ENCODE data around the gene COPS2. TPM values are rescaled to one million over a fixed set of nuclear protein-coding genes. Genes with fewer than 3 reads are reported as not detected.
"Not testable (repeated sequence)": the region's sequence is repeated elsewhere in the genome, so short reads cannot be mapped to it uniquely, and the experiment has no call there.

The COPS2 gene
- total RNA-seq, 4 donors from 2014 or later, result 15.0 to 51.4 (median 24.4) TPM

DNA sequence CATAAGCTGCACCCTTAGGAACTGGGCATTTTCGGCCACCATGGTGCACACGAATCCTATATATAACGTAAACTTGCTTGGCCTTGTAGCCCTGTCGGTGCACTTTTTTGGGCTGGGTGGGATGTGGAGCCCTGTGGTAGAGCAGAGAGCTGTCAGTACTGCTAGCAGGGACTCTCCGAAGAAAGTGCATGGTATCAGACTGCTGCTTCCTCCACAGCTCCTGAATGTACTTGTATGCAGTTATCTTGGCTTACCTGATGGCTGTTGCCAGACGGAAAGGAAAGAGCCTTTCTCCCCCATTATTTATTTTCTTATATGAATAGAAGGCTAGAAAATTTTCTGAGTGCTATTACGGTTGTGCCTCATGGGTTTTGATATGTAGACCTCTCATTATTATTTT, 23.1 kb upstream of the COPS2 start:
- Histone ChIP-seq H3K27me3 (no peaks in the 10 kb centered on the region), H3K36me3 (no peaks in the 10 kb centered on the region), H3K27ac (no peak overlapping the region), H3K9me3 (no peaks in the 10 kb centered on the region), H3K4me3 (no peak overlapping the region), H3K4me1 (peaks cover 0 to 9% (median 6%) of the 10 kb centered on the region in 4 donors)
- in situ Hi-C loops (cut with MboI; ENCODE audit: low pct_ligation_motif_present in 1 of 4, low pct_unique_long_range_greater_than_20kb in 1 of 4, low sequenced_read_pairs in 3 of 4), result no loop called here
- TF ChIP-seq EP300 (IDR thresholded peaks at IDR 0.05; ENCODE audit: low read depth), result no peak
- TF ChIP-seq POLR2A (IDR thresholded peaks at IDR 0.05), result no peak
- TF ChIP-seq POLR2AphosphoS5 (IDR thresholded peaks at IDR 0.05), result no peak
- no peak for TF ChIP-seq CTCF (IDR thresholded peaks at IDR 0.05)
- 88 to 95% methylated on average over 6 to 7 of the region's 7 CpGs for WGBS, 2 donors (ENCODE audit: low coverage in 1 of 2)
- intact Hi-C loops (cut with DNase I; ENCODE audit: low total_unique reads), result no loop called here
- DNase-seq, result no peak

DNA sequence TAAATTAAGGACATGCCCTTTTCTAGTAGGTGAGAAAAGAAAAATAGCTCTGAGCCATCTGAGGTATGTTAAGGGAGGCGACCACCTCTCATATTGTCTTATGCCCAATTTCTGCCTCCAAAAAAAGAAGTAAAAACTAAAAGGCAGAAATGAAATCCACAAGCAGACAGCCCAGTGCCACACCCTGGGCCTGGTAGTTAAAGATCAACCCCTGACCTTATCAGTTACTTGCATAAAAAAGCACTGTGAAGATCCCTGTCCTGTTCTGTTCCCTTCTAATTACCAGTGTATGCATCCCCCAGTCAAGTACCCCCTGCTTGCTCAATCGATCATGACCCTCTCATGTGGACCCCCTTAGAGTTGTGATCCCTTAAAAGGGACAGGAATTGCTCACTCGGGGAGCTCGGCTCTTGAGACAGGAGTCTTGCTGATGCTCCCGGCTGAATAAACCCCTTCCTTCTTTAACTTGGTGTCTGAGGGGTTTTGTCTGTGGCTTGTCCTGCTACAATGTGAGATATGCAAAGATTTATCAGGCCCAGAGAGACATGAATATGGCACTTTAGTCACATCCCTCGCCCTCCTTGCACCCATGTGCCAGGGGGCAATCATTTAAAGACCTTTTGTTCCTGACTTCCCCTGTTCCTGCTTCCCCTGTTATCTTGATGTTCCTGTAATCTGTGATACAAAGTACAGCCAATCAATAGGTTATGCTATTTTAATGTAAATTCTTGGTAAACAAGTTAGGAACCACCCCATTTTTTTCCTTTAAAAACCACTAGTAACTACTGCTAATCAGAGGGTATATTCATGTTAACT, 20.4 kb upstream of the COPS2 start:
- DNase-seq; intact Hi-C loops (cut with DNase I; ENCODE audit: low total_unique reads); H3K9me3 ChIP-seq; H3K27ac ChIP-seq; H3K4me3 ChIP-seq; H3K27me3 ChIP-seq; H3K36me3 ChIP-seq; in situ Hi-C loops (cut with MboI; ENCODE audit: low pct_ligation_motif_present in 1 of 4, low pct_unique_long_range_greater_than_20kb in 1 of 4, low sequenced_read_pairs in 3 of 4): not testable (repeated sequence)
- peaks cover 3 to 25% (median 11%) of the 10 kb centered on the region in 4 donors for H3K4me1 ChIP-seq
- WGBS, 2 donors (ENCODE audit: low coverage in 1 of 2), result 87 to 91% methylated on average over 1 to 6 of the region's 6 CpGs

- intact Hi-C loops (cut with DNase I; ENCODE audit: low total_unique reads) (no loop called here), in situ Hi-C loops (cut with MboI; ENCODE audit: low pct_ligation_motif_present in 1 of 4, low pct_unique_long_range_greater_than_20kb in 1 of 4, low sequenced_read_pairs in 3 of 4) (no loop called here)
- peaks cover 3 to 28% (median 12%) of the 10 kb centered on the region in 4 donors for H3K4me1 ChIP-seq
- H3K27me3 ChIP-seq, result no peaks in the 10 kb centered on the region
- no peak overlapping the region for H3K27ac ChIP-seq
- H3K36me3 ChIP-seq, result no peaks in the 10 kb centered on the region
- TF ChIP-seq EP300 (IDR thresholded peaks at IDR 0.05; ENCODE audit: low read depth) (no peak), POLR2AphosphoS5 (IDR thresholded peaks at IDR 0.05) (no peak), POLR2A (IDR thresholded peaks at IDR 0.05) (no peak), CTCF (IDR thresholded peaks at IDR 0.05) (no peak)
- no peak for DNase-seq
- no peaks in the 10 kb centered on the region for H3K9me3 ChIP-seq
- WGBS, 2 donors (ENCODE audit: low coverage in 1 of 2), result 83 to 92% methylated on average over 3 of the region's 3 CpGs
- no peak overlapping the region for H3K4me3 ChIP-seq
Observed at GRCh38 chr15:49174902-49175301, 19.5 kb upstream of the COPS2 start.

DNA sequence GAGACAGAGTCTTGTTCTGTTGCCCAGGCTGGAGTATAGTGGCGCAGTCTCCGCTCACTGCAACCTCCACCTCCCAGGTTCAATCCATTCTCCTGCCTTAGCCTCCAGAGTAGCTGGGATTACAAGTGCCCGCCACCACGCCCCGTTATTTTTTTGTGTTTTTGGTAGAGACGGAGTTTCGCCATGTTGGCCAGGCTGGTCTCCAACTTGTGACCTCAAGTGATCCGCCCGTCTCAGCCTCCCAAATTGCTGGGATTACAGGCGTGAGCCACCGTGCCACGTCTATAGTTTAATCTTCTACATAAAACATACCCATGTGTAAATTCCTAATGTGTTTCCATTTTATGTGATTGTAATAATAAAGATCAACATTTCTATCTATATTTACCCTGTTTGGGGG, 16.4 kb upstream of the COPS2 start:
- Histone ChIP-seq H3K4me3 (no peak overlapping the region), H3K36me3 (no peaks in the 10 kb centered on the region), H3K27ac (no peak overlapping the region), H3K27me3 (no peaks in the 10 kb centered on the region), H3K4me1 (peaks cover 3 to 33% (median 15%) of the 10 kb centered on the region in 4 donors), H3K9me3 (no peaks in the 10 kb centered on the region)
- in situ Hi-C loops (cut with MboI; ENCODE audit: low pct_ligation_motif_present in 1 of 4, low pct_unique_long_range_greater_than_20kb in 1 of 4, low sequenced_read_pairs in 3 of 4) (no loop called here), intact Hi-C loops (cut with DNase I; ENCODE audit: low total_unique reads) (no loop called here)
- no peak for TF ChIP-seq POLR2A (IDR thresholded peaks at IDR 0.05)
- TF ChIP-seq CTCF (IDR thresholded peaks at IDR 0.05), result no peak
- no peak for TF ChIP-seq EP300 (IDR thresholded peaks at IDR 0.05; ENCODE audit: low read depth)
- TF ChIP-seq POLR2AphosphoS5 (IDR thresholded peaks at IDR 0.05), result no peak
- no peak for DNase-seq
- 83 to 98% methylated on average over 3 to 12 of the region's 12 CpGs for WGBS, 2 donors (ENCODE audit: low coverage in 1 of 2)
